ENCODE data around the gene IFNA13. TPM values are rescaled to one million over a fixed set of nuclear protein-coding genes. Genes with fewer than 3 reads are reported as not detected.
A peak's percentile ranks its signal among the peaks of the same experiment; 100 is the strongest.

Gene IFNA13
- total and polyA plus RNA-seq, 2 of the 13 experiments (the other 11 are each of a cell fraction or from before 2014, with no cell fraction given) = not detected

DNA sequence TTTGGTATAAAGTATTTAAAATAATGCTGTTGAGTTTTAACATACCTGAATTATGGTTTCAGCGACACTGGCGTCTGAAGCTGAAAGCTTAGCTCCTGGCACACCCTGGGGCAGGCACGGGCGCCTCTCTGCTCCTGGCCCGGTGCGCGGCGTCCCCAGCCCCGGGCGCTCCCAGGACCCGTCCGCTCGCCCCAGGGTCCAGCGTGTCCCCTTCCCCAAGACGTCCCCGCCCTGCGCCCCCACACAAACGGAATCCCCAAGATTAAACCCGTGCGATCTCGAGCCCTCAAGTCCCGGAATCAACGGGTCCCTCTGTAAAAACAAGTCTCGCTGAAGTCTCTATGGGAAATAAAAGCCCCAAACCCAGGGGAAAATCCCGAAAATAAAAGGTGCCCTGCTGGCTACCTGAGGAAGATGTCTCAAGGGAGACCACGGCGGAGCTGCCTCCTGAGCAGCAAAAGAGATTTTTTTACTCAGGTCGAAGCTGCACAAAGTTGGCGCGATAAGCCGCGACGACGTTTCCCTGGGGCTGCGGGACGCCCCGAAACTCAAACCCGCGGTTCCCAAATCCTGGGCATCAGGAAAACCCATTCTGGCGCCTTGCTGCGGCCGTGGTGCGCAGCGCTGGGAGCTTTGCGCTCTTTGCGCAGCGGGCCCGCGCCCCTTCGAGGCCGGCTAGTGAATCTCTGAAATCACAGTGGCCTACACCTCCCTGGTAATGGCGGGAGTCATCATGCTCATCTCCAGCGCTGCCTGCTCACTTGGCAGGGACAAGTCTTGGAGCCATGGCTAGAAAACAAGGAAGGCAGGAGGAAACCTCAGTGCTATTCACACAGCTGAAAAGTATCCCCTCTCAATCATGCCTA is 34.8 kb upstream of the IFNA13 start:
- Histone ChIP-seq H4K20me1 (ENCODE audit: insufficient read depth, low read length) (no peaks in the 10 kb centered on the region), H3K79me2 (ENCODE audit: insufficient read depth, low read length) (no peaks in the 10 kb centered on the region), H3K9me3 (ENCODE audit: low read length) (no peaks in the 10 kb centered on the region), H3K27me3 (ENCODE audit: control insufficient read depth in 1 of 2, insufficient read depth in 2 of 2, low read length in 2 of 2) (no peaks in the 10 kb centered on the region), H3K27ac (ENCODE audit: extremely low read length, insufficient read depth, low read length) (no peak overlapping the region), H3K4me3 (replicated peaks in 1 of 3; ENCODE audit: insufficient read depth in 1 of 3, low read depth in 2 of 3, low read length in 3 of 3) (no peak overlapping the region), H3K9ac (ENCODE audit: insufficient read depth, low read depth, low read length) (no peak overlapping the region), H3K4me1 (ENCODE audit: insufficient read depth, low read length) (no peaks in the 10 kb centered on the region), H3K36me3 (replicated peaks in 1 of 2; ENCODE audit: control insufficient read depth in 1 of 2, insufficient read depth in 2 of 2, low read length in 2 of 2) (no peaks in the 10 kb centered on the region), H2AFZ (ENCODE audit: low read length) (no peak overlapping the region), H3K4me2 (ENCODE audit: low read depth, low read length) (no peak overlapping the region)
- CTCF ChIA-PET (ENCODE audit: low intra/inter-chr PET ratio, low total read pairs) = no interaction called here
- ATAC-seq (peak; percentile 51; the same call in 2 of the 3 replicates), FAIRE-seq (no peak), DNase-seq (ENCODE audit: low spot score) (no peak)
- POLR2A ChIA-PET = no interaction called here
- WGBS (ENCODE audit: low lambda C conversion rate) = 36% methylated on average over 11 of the region's 53 CpGs
- intact Hi-C loops (cut with micrococcal nuclease; ENCODE audit: unreplicated experiment) = no loop called here
- BruUV-seq (replicated peaks) = no TSS peak
- TF ChIP-seq DPF2 (CRISPR knock-in tag; IDR thresholded peaks at IDR 0.05; ENCODE audit: borderline replicate concordance, low read depth) (no peak), MYPOP (CRISPR knock-in tag; IDR thresholded peaks at IDR 0.05) (peak; percentile 82; the same call in 1 of the 2 replicates), HNRNPH1 (optimal IDR thresholded peaks at IDR 0.05; ENCODE audit: low read depth, low read length) (peak; percentile 30), NAIF1 (CRISPR knock-in tag; IDR thresholded peaks at IDR 0.05; ENCODE audit: borderline replicate concordance) (peak; percentile 97), HNRNPLL (IDR thresholded peaks at IDR 0.05; ENCODE audit: low read depth, low read length, poor library complexity, severe bottlenecking) (peak; percentile 100), ZNF672 (CRISPR knock-in tag; IDR thresholded peaks at IDR 0.05) (no peak), ZNF800 (CRISPR knock-in tag; IDR thresholded peaks at IDR 0.05) (peak; percentile 36; the same call in 1 of the 2 replicates), AGO1 (IDR thresholded peaks at IDR 0.05; ENCODE audit: low read depth, low read length, poor library complexity, severe bottlenecking) (peak; percentile 82)
- in situ Hi-C loops (cut with HindIII; ENCODE audit: extremely low pct_ligation_motif_present, low pct_unique_long_range_greater_than_20kb) = no loop called here
